Measurements from ENCODE around the gene CSMD2.

The CSMD2 gene

GRCh38 chr1:33725037-33725436 is 440.0 kb downstream of the CSMD2 start:
- no peak for TF ChIP-seq ZNF274 (IDR thresholded peaks at IDR 0.05; ENCODE audit: low read depth, low read length)
- TF ChIP-seq YY1 (IDR thresholded peaks at IDR 0.05; ENCODE audit: insufficient read depth, insufficient read length) = no peak
- TF ChIP-seq SUZ12 (IDR thresholded peaks at IDR 0.05; ENCODE audit: extremely low read depth, insufficient read depth, insufficient read length) = no peak
- H3K36me3 ChIP-seq (ENCODE audit: insufficient read depth, insufficient read length, low read length) = peaks cover 16% of the 10 kb centered on the region
- H3K9me3 ChIP-seq (ENCODE audit: insufficient read depth, low read length) = no peaks in the 10 kb centered on the region
- no peak overlapping the region for H3K4me3 ChIP-seq (ENCODE audit: insufficient read length, low read depth)
- no peaks in the 10 kb centered on the region for H3K4me1 ChIP-seq (ENCODE audit: insufficient read depth, insufficient read length)
- no peaks in the 10 kb centered on the region for H3K27me3 ChIP-seq (ENCODE audit: insufficient read depth, insufficient read length)
- H3K9ac ChIP-seq (ENCODE audit: insufficient read length, low read depth) = no peak overlapping the region
- no peak for DNase-seq (ENCODE audit: low read depth, low spot score)

- H3K4me3 ChIP-seq (ENCODE audit: insufficient read length, low read depth) = no peak overlapping the region
- TF ChIP-seq YY1 (IDR thresholded peaks at IDR 0.05; ENCODE audit: insufficient read depth, insufficient read length) (no peak), SUZ12 (IDR thresholded peaks at IDR 0.05; ENCODE audit: extremely low read depth, insufficient read depth, insufficient read length) (no peak), ZNF274 (IDR thresholded peaks at IDR 0.05; ENCODE audit: low read depth, low read length) (no peak)
- no peak for DNase-seq (ENCODE audit: low read depth, low spot score)
- no peaks in the 10 kb centered on the region for H3K27me3 ChIP-seq (ENCODE audit: insufficient read depth, insufficient read length)
- H3K9ac ChIP-seq (ENCODE audit: insufficient read length, low read depth) = no peak overlapping the region
- no peaks in the 10 kb centered on the region for H3K4me1 ChIP-seq (ENCODE audit: insufficient read depth, insufficient read length)
- no peaks in the 10 kb centered on the region for H3K9me3 ChIP-seq (ENCODE audit: insufficient read depth, low read length)
- H3K36me3 ChIP-seq (ENCODE audit: insufficient read depth, insufficient read length, low read length) = peaks cover 16% of the 10 kb centered on the region
Observed at GRCh38 chr1:33724348-33724747, 440.7 kb downstream of the CSMD2 start.

DNA sequence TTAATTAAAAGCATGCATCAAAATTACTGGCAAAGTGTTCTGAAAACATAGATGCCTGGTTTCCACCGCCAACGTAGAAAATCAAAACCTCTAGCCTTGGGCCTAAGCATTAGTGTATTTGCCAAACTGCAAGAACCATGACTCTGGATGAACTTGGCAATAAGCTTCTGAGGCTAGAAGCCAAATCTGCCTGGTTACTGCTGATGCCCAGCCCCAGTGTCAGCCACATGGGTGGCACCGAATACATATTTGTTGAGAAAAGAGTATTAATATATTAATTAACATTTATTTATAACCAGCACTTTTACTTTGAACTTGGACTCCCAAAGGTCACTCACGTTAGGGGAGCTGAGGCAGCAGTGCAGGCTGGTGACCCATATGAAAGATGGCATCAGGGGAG is 441.8 kb downstream of the CSMD2 start:
- H3K9me3 ChIP-seq (ENCODE audit: insufficient read depth, low read length) = no peaks in the 10 kb centered on the region
- no peak for TF ChIP-seq YY1 (IDR thresholded peaks at IDR 0.05; ENCODE audit: insufficient read depth, insufficient read length)
- TF ChIP-seq SUZ12 (IDR thresholded peaks at IDR 0.05; ENCODE audit: extremely low read depth, insufficient read depth, insufficient read length) = no peak
- TF ChIP-seq ZNF274 (IDR thresholded peaks at IDR 0.05; ENCODE audit: low read depth, low read length) = no peak
- no peaks in the 10 kb centered on the region for H3K27me3 ChIP-seq (ENCODE audit: insufficient read depth, insufficient read length)
- peaks cover 16% of the 10 kb centered on the region for H3K36me3 ChIP-seq (ENCODE audit: insufficient read depth, insufficient read length, low read length)
- DNase-seq (ENCODE audit: low read depth, low spot score) = no peak
- no peaks in the 10 kb centered on the region for H3K4me1 ChIP-seq (ENCODE audit: insufficient read depth, insufficient read length)
- H3K4me3 ChIP-seq (ENCODE audit: insufficient read length, low read depth) = no peak overlapping the region
- no peak overlapping the region for H3K9ac ChIP-seq (ENCODE audit: insufficient read length, low read depth)

DNA sequence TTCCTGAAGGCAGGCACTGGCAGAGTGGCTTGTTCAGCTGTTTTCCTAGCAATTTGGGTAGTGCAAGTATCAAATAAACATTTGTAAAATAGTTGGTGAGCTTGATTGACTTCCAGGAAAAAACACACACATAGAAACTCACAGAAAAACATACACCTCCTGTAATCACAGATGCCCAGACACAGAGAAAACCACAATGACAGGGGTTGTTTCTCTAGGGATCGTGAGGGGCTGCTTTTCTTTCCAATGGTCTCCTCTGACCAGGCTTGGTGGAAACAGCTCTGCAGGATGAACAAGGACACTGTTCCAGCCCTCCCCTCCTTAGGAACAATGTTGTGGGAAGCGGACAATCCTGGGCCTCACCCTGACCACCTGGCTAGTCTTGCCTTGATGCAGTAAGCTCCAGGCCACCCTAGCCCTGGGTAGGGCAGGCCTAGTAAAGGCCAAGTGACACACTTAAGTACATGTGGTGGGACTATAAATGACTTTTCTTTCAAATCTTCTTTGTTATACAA is 443.7 kb downstream of the CSMD2 start:
- H3K4me1 ChIP-seq (ENCODE audit: insufficient read depth, insufficient read length) = no peaks in the 10 kb centered on the region
- no peaks in the 10 kb centered on the region for H3K9me3 ChIP-seq (ENCODE audit: insufficient read depth, low read length)
- DNase-seq (ENCODE audit: low read depth, low spot score) = no peak
- H3K27me3 ChIP-seq (ENCODE audit: insufficient read depth, insufficient read length) = no peaks in the 10 kb centered on the region
- no peak overlapping the region for H3K4me3 ChIP-seq (ENCODE audit: insufficient read length, low read depth)
- H3K36me3 ChIP-seq (ENCODE audit: insufficient read depth, insufficient read length, low read length) = peaks cover 16% of the 10 kb centered on the region
- no peak overlapping the region for H3K9ac ChIP-seq (ENCODE audit: insufficient read length, low read depth)
- TF ChIP-seq YY1 (IDR thresholded peaks at IDR 0.05; ENCODE audit: insufficient read depth, insufficient read length) (no peak), SUZ12 (IDR thresholded peaks at IDR 0.05; ENCODE audit: extremely low read depth, insufficient read depth, insufficient read length) (no peak), ZNF274 (IDR thresholded peaks at IDR 0.05; ENCODE audit: low read depth, low read length) (no peak)

DNA sequence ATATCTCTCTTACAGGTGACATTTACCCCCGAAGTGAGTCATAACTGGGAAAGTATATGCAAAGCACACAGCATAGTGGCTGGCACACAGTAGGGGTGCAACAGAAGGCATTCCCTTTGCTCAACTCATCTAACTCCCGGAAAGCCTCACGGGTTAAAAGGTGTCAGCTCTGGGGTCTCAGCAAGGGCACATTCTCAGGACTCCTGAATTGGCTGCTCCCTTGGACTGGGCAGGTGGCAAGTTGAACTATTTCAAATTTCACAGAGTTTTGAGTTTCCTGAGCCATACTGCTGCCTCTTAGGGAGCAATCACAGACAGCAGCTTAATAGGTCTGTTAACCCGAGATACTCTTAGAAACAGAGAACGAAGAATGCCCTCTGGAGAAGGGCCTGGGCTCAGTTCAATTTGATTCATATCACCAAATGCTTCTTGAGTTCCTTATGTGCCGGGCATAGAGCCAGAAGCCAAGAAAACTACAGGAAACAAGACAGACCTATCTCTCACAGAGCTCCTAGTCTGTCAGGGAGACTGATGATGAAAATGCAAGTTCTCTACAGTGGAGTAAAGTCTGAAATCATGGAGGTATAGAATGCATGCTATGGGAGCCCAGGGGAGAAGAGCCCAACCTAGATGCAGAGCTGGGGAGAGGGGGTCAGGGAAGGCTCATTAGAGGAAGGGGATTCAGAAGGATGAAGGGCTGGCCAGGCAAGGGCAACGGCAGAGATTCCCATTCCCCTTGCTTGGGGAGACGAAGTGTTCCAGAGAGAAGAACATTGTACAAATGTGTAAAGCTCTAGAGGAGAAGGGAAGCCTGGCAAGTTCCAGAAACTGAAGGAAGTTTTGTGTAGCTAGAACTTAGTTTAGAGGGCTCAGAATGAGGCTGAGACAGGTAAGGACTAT is 445.0 kb downstream of the CSMD2 start:
- no peaks in the 10 kb centered on the region for H3K9me3 ChIP-seq (ENCODE audit: insufficient read depth, low read length)
- peaks cover 13% of the 10 kb centered on the region for H3K36me3 ChIP-seq (ENCODE audit: insufficient read depth, insufficient read length, low read length)
- no peak for DNase-seq (ENCODE audit: low read depth, low spot score)
- H3K9ac ChIP-seq (ENCODE audit: insufficient read length, low read depth) = no peak overlapping the region
- H3K4me1 ChIP-seq (ENCODE audit: insufficient read depth, insufficient read length) = no peaks in the 10 kb centered on the region
- TF ChIP-seq SUZ12 (IDR thresholded peaks at IDR 0.05; ENCODE audit: extremely low read depth, insufficient read depth, insufficient read length) = no peak
- TF ChIP-seq YY1 (IDR thresholded peaks at IDR 0.05; ENCODE audit: insufficient read depth, insufficient read length) = no peak
- no peak for TF ChIP-seq ZNF274 (IDR thresholded peaks at IDR 0.05; ENCODE audit: low read depth, low read length)
- H3K27me3 ChIP-seq (ENCODE audit: insufficient read depth, insufficient read length) = no peaks in the 10 kb centered on the region
- no peak overlapping the region for H3K4me3 ChIP-seq (ENCODE audit: insufficient read length, low read depth)

DNA sequence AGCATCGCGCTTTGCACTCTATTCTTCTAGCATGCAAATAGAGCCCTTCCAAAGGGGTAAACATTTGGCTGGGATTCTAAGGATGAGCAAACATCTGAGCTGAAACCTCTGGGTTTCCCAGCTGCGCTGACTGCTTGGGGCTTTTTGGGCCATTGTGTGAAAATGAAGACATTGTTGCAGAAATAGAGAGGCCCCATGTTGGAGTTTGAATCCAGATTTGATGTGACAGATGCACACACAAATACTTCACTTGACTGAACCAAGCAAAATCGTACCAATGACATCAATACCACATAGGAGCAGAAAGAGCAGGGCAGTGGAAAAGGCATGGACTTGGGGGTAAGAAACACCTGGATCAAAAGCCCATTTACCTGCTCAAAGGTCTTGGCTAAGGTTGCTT is 445.7 kb downstream of the CSMD2 start:
- Histone ChIP-seq H3K4me1 (ENCODE audit: insufficient read depth, insufficient read length) (no peaks in the 10 kb centered on the region), H3K9me3 (ENCODE audit: insufficient read depth, low read length) (no peaks in the 10 kb centered on the region), H3K4me3 (ENCODE audit: insufficient read length, low read depth) (no peak overlapping the region), H3K27me3 (ENCODE audit: insufficient read depth, insufficient read length) (no peaks in the 10 kb centered on the region), H3K9ac (ENCODE audit: insufficient read length, low read depth) (no peak overlapping the region), H3K36me3 (ENCODE audit: insufficient read depth, insufficient read length, low read length) (peaks cover 12% of the 10 kb centered on the region)
- no peak for DNase-seq (ENCODE audit: low read depth, low spot score)
- TF ChIP-seq ZNF274 (IDR thresholded peaks at IDR 0.05; ENCODE audit: low read depth, low read length) (no peak), SUZ12 (IDR thresholded peaks at IDR 0.05; ENCODE audit: extremely low read depth, insufficient read depth, insufficient read length) (no peak), YY1 (IDR thresholded peaks at IDR 0.05; ENCODE audit: insufficient read depth, insufficient read length) (no peak)

- DNase-seq (ENCODE audit: low read depth, low spot score) = no peak
- TF ChIP-seq ZNF274 (IDR thresholded peaks at IDR 0.05; ENCODE audit: low read depth, low read length) (no peak), SUZ12 (IDR thresholded peaks at IDR 0.05; ENCODE audit: extremely low read depth, insufficient read depth, insufficient read length) (no peak), YY1 (IDR thresholded peaks at IDR 0.05; ENCODE audit: insufficient read depth, insufficient read length) (no peak)
Observed at GRCh38 chr1:33718186-33718585, 446.8 kb downstream of the CSMD2 start.

More at GRCh38 chr1:33718186-33718585, 446.8 kb downstream of the CSMD2 start:
- Histone ChIP-seq H3K4me3 (ENCODE audit: insufficient read length, low read depth) (no peak overlapping the region), H3K4me1 (ENCODE audit: insufficient read depth, insufficient read length) (no peaks in the 10 kb centered on the region), H3K27me3 (ENCODE audit: insufficient read depth, insufficient read length) (no peaks in the 10 kb centered on the region), H3K36me3 (ENCODE audit: insufficient read depth, insufficient read length, low read length) (peaks cover 10% of the 10 kb centered on the region), H3K9ac (ENCODE audit: insufficient read length, low read depth) (no peak overlapping the region), H3K9me3 (ENCODE audit: insufficient read depth, low read length) (no peaks in the 10 kb centered on the region)

Data from NT2/D1 (cell line).